Urinary bladder (tissue), 4 donors: ENCODE data around the gene GALNT9. TPM values are rescaled to one million over a fixed set of nuclear protein-coding genes. Genes with fewer than 3 reads are reported as not detected.

Experiments
- DNase-seq: peaks from one replicate; pipeline ENCODE4 v3.0.0-alpha.2; 2015; ENCODE audit errors: extremely low spot score
- H3K27ac ChIP-seq: one replicate; pipeline ENCODE4 v1.5.1; 2013; ENCODE audit warnings: low read depth, mild to moderate bottlenecking, moderate library complexity
- H3K36me3 ChIP-seq: one replicate; pipeline ENCODE4 v1.6.1; 2013; ENCODE audit warnings: mild to moderate bottlenecking, moderate library complexity; ENCODE audit not compliant: insufficient read depth
- H3K4me1 ChIP-seq: one replicate; pipeline ENCODE4 v1.6.1; 2013; ENCODE audit warnings: mild to moderate bottlenecking, moderate library complexity; ENCODE audit not compliant: insufficient read depth
- H3K4me3 ChIP-seq: one replicate; pipeline ENCODE4 v1.5.1; 2013; ENCODE audit warnings: low read depth, low read length
- WGBS: extraction: QIAGEN DNeasy Blood & Tissue Kit; methylation state at CpG from one replicate; pipeline ENCODE4 v1.1.7; 2013; 5-methylcytosine and 5-hydroxymethylcytosine counted together
- polyA plus RNA-seq: library from polyadenylated mRNA; stranded (reverse); fragments of 200-250 nt; gene quantifications from one replicate; pipeline ENCODE4 v1.2.3, GENCODE V29; 2013
- total RNA-seq: library from RNA; depleted of rRNA; stranded (reverse); fragments of >200 nt; gene quantifications from one replicate; pipeline ENCODE4 v1.2.3, GENCODE V29; 2014
- donor health status: healthy with polysubstance abuse.
- donor health status: healthy.

GALNT9 gene
- total and polyA plus RNA-seq, 2 donors: 0.60 to 2.4 TPM

DNA sequence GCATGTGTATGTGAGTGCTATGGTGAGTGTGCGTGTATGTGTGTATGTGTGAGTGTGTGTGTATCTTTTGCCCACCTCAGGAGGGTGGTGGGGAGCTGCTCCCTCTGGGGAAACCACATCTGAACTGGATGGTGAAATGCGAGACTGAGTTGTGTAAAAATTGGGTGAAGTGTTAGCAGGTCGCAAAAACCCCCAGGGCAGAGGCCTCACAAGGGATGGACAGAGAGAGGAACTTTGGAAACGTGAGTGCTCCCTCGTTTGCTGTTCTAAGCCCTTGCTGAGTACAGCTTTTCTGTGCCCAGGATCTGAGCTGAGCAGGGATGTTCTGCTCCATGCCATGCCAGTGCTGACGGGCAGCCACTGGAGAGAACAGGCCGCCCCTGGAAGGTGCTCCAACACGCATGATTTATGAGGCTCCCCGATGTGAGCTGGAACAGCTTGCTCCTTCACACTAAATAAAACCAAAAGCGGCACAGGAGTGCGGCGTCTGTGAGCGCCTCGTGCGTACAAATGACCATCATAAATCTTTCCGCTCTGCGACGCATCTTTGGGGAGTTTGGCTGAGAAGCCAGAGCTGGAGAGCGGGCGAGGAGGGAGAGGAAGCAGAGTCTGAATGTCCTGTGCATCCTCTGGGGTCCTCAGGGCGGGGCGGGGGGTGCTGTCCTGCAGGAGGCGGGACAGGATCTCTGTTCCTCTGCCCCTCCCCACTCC, 14.1 kb upstream of the GALNT9 start:
- Histone ChIP-seq H3K36me3 (no peaks in the 10 kb centered on the region), H3K27ac (no peak overlapping the region), H3K4me3 (no peak overlapping the region), H3K4me1 (no peaks in the 10 kb centered on the region)
- peak; percentile 29 for DNase-seq
- WGBS: 10% methylated on average over 23 of the region's 23 CpGs

DNA sequence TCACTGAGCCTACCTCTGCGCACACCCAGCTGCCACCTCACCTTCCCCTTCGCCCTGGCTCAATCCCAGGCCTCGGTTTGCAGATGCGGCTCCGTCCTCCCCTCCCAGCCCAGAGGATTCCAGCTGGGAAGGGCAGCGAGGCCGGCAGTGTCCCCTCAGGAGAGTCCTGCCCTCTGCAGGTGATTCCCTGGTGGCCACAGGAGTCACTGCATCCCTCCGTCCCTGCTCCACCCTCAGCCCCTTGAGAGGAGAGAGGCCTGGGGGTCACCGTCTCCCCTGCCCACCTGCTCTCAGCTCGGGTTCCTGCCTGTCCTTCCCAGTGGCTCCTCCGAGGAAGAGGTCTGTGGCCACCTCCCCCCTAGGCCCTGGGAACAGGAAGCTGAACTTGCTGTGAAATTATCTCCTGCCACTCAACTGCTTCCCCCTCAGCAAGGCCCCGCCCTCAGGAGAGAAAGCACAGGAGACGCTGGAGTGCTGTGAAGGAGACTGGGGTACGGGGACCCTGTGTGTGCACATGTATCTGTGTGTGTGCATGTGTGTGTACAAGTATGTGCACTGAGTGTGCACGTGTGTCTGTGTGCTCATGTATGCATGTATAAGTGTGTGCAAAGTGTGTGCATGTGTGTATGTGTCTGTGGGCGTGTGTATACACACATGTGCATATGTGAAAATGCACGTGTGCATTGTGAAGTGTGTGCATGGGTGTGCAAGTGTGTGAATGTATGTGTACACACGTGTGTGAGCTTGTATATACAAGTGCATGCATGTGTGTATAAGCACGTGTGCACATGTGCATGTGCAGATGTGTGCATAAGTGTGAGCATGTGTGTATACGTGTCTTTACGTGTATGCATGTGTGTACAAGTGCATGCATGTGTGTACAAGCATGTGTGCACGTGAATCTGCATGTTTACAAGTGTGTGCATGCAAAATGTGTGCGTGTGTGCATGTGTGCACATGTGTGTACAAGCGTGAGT, 13.2 kb upstream of the GALNT9 start:
- H3K4me3 ChIP-seq: no peak overlapping the region
- H3K36me3 ChIP-seq: no peaks in the 10 kb centered on the region
- H3K4me1 ChIP-seq: no peaks in the 10 kb centered on the region
- DNase-seq: no peak
- no peak overlapping the region for H3K27ac ChIP-seq
- WGBS: 51% methylated on average over 24 of the region's 24 CpGs

DNA sequence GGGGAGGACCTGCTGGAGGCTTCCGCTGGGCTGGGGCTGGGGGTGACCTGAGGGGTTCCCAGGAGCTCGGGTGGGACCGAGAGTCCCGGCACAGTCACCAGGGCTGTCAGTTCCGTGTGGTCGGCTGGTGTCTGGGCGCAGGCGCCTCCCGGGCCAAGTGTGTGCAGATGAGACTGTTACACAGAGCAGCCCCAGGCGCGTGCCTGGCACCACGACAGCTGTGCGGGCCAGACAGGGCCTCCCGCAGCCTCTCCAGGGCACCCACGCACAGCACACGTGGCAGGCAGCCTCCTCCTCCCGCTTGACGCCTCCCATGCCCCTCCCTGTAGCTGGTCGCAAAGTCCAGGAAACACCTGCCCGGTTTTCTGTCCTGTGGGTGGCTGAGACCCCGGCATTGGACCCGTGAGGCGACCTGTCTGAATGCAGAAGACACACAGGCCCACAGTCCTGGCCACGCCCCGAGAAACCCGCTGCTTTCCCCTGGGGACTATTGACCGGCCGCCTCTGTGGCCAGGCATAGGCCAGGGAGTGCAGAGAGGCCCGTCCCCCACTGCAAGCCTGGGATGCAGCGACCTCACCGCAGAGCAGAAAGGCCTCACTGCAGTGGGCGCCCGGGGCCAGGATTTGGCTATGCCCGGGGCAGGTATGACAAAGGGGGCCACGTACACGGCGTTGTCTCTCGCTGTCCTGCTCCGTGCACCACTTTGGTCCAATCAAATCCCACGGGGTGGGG, 12.1 kb upstream of the GALNT9 start:
- Histone ChIP-seq H3K4me3 (no peak overlapping the region), H3K4me1 (no peaks in the 10 kb centered on the region), H3K27ac (no peak overlapping the region), H3K36me3 (no peaks in the 10 kb centered on the region)
- WGBS: 81% methylated on average over 40 of the region's 40 CpGs
- no peak for DNase-seq

DNA sequence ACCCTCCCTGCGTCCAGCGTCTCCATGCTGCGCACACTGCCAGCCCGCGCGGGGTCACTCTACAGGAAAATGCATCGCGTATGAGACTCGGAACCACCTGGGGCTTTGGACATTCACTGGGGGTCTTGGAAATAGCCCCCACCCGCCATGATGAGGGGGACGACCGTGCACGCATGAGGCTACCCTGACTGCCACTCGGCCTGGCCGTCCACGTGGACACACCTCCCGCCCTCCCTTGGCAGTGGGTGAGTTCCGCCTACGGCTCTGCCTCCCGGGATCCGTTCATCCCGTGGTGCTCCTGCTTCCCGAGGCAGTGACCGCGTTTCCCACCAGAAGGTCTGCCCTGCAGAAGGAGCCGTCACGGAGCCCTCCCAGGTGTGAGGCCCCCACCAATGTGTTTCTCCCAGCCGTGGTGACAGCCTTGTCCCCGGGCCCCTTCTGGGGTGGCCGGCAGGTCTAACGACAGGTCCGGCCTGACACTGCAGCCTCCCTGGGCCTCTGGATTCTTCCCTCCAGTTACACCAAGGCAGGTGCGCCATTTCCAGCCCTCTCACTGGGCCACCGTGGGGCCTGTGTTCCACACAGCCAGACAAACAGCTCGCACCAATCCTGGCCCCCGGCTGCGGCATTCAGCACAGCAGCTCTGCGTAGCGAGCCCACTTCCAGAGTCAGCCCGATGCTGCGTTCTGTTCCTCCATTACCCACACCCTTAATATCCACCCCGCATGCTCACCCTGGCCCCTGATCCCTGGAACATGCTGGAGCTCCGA, 11.1 kb upstream of the GALNT9 start:
- Histone ChIP-seq H3K4me3 (no peak overlapping the region), H3K4me1 (no peaks in the 10 kb centered on the region), H3K36me3 (no peaks in the 10 kb centered on the region), H3K27ac (no peak overlapping the region)
- DNase-seq: no peak
- WGBS: 83% methylated on average over 43 of the region's 43 CpGs

DNA sequence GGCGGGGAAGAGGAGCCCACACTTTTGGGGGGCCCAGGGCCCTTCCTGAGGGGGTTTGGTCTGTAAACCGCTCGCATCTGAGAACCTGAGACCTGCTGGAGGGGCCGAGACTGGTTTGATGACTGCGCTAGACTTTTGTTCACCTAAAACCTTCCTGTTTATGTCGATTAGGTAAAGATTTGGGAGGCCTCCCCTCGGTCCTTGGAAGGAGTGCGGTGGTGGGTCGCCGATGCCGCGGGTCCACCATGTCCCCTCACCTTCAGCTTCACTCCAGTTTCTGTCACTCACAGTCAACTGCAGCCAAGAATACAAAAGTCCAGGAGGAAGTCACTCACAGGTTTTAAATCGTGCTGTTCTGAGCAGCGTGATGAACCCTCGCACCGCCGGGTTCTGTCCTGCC, 10.5 kb upstream of the GALNT9 start:
- H3K36me3 ChIP-seq: no peaks in the 10 kb centered on the region
- no peak overlapping the region for H3K27ac ChIP-seq
- no peak for DNase-seq
- 82% methylated on average over 17 of the region's 17 CpGs for WGBS
- H3K4me3 ChIP-seq: no peak overlapping the region
- no peaks in the 10 kb centered on the region for H3K4me1 ChIP-seq

DNA sequence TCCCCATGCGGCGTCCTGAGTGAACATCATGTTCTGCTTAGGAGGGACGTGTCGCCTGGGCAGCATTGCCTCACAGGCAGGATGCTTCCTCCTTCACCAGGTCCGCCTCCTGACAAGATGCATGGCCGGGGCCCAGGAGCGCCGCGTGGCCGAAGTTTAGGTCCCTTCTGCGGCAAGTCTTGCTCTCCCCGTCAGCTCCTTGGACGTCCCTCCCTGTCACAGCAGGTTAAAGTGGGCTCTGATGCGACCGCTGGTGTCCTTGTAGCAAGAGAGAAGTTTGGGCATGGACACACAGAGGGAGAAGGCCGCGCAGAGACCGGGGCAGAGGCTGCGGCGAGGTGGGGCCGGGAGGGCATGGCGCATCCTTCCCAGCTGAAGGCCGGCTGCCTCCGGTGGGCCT, 9.4 kb upstream of the GALNT9 start:
- no peak for DNase-seq
- no peak overlapping the region for H3K4me3 ChIP-seq
- no peaks in the 10 kb centered on the region for H3K36me3 ChIP-seq
- no peak overlapping the region for H3K27ac ChIP-seq
- WGBS: 86% methylated on average over 24 of the region's 24 CpGs
- no peaks in the 10 kb centered on the region for H3K4me1 ChIP-seq

DNA sequence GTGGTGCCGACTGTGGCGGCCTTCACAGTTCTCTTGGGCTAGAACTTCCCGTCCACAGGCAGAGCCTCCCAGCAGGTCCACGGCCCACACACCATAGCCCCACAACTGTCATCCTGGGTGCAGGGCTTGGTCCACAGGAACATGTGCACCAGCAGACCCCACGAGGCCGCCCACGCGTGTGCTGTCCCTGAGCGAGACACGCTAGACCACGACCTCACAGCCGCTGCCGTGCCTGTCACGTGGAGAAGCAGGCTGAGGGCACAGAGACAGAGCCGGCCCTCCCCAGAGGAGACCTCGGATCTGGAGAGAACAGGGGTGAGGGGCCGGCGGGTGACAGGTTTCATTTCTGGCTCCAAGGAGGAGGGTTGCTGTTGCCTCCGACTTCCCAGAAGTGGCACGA, 8.9 kb upstream of the GALNT9 start:
- Histone ChIP-seq H3K4me1 (no peaks in the 10 kb centered on the region), H3K4me3 (no peak overlapping the region), H3K36me3 (no peaks in the 10 kb centered on the region), H3K27ac (no peak overlapping the region)
- 84% methylated on average over 20 of the region's 20 CpGs for WGBS
- no peak for DNase-seq

DNA sequence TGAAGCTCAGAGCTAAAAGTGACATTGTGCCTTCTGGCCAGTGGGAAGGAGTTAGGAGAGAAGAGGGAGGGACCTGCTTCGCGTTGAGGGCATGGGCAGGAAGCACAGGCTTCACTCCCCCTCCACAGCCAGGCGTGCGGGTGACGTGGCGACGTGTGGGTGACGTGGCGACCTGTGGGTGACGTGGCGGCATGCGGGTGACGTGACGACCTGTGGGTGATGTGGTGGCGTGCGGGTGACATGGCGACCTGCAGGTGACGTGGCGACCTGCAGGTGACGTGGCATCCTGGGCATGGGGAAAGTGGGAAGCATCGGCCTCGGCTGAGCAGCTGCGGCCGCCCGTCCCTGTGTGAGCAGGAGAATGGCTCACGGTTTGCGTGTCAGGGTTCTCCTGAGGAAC, 8.2 kb upstream of the GALNT9 start:
- no peaks in the 10 kb centered on the region for H3K4me1 ChIP-seq
- 81% methylated on average over 27 of the region's 27 CpGs for WGBS
- no peak overlapping the region for H3K4me3 ChIP-seq
- H3K27ac ChIP-seq: no peak overlapping the region
- no peak for DNase-seq
- no peaks in the 10 kb centered on the region for H3K36me3 ChIP-seq

DNA sequence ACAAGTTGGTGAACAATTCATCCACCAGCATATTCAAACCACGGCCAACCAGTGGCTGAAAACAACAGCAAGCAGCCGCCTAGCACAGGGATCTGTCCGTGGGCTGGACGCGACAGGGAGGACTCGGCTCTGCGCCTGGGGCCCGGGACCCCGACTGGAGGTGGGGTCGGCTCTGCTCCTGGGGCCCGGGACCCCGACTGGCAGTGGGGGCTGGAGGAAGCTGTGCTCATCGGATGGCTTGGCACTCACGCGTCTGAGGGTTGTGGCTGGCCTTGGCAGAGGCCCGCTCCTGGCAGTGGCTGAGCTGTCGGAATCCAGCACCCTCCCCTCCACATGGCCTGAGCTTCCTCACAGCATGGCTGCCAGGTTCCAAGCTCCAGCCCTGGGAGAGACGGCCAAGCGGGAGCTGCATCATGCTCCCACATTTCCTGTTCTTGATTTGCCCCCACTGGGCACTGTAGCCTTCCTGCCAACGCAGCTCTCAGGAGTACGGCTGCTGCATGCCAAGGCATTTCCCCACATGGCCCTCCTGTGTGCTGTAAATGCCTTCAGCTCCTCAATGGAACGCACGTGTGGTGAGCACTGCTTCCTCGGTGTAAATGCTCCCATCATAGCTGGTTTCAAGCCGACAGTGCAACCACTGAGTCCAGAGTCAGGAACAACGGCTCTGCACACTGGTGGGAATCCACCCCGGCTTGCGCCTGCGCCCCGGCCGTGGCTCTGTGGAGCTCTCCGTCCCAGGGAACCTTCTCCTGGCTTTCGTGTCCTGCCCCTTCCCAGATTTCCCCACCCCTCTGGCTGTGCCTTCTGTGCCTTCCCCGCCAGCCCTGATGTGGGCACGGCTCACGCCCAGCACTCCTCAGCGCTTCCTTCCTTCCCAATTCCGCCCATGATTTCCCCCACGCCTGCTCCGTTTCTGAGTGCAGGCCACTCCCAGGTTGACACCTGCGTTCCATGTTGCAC, 7.3 kb upstream of the GALNT9 start:
- WGBS: 87% methylated on average over 41 of the region's 41 CpGs
- no peak overlapping the region for H3K27ac ChIP-seq
- DNase-seq: no peak
- no peaks in the 10 kb centered on the region for H3K36me3 ChIP-seq
- H3K4me3 ChIP-seq: no peak overlapping the region
- H3K4me1 ChIP-seq: no peaks in the 10 kb centered on the region

DNA sequence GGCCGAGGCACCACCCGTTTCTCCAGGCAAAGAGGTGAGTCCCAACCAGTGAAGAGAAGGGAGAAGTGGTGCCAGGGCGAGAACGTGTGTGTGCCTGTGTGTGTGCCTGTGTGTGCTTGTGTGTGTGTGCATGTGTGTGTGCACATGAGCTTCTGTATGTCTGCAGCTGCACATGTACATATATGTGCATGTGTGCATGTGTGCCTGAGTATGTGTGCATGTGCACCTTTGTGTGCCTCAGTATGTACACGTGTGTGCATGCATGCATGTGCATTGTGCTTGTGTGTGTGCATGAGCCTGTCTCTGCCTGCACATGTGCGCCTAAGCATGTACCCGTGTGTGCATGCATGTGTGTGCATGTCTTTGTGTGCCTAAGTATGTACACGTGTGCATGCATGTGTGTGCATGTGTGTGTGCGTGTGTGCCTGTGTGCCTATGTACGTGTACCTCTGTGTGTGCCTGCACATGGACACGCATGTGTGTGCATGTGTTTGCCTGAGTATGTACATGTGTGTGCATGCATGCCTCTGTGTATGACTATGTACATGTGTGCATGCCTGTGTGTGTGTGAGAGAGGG, 5.9 kb upstream of the GALNT9 start:
- no peak overlapping the region for H3K27ac ChIP-seq
- WGBS: 82% methylated on average over 11 of the region's 11 CpGs
- no peaks in the 10 kb centered on the region for H3K4me1 ChIP-seq
- DNase-seq: no peak
- H3K36me3 ChIP-seq: no peaks in the 10 kb centered on the region
- no peak overlapping the region for H3K4me3 ChIP-seq

DNA sequence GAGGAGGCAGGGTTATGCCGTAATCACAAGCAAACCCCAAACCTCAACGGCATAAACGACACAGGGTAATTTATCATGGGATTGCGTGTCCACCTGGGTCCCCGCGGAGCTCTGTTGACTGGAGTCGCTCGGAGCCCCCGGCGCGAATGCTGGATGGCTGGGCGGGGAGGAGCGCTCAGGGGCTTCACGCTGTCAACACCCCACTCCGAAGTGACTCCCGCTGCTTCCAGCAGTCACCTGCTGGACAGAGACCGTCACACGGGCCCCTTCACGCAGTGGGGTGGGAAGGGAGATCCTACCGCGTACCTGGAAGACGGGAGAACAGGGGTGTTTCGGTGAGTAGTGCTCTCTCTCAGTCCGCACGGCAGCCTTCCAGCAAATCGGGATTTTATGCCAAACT, 4.4 kb upstream of the GALNT9 start:
- DNase-seq: no peak
- no peaks in the 10 kb centered on the region for H3K36me3 ChIP-seq
- H3K27ac ChIP-seq: no peak overlapping the region
- no peaks in the 10 kb centered on the region for H3K4me1 ChIP-seq
- no peak overlapping the region for H3K4me3 ChIP-seq
- 73% methylated on average over 26 of the region's 26 CpGs for WGBS

DNA sequence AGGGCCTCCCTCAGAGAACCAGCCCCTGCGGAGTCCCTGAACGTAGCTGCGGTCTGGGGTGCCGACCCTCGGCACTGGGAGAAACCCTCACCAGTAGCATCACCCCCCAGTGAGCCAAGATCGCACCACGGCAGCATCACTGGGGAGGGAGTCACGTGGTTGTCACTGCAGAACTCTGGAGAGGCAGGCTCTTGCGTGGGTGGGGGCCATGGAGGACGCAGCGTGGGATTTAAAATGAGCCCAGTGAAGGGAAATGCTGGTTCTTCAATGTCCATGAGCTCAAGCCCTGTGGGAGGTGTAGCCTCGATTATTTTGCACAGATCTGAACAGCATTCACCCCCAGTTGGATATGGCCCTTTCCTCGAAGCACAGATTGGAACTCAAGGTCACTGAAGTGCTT, 3.9 kb upstream of the GALNT9 start:
- no peak for DNase-seq
- Histone ChIP-seq H3K36me3 (no peaks in the 10 kb centered on the region), H3K4me1 (no peaks in the 10 kb centered on the region), H3K4me3 (no peak overlapping the region), H3K27ac (no peak overlapping the region)
- WGBS: 78% methylated on average over 13 of the region's 13 CpGs
